ENCODE results near the gene SASH1.

The SASH1 gene

DNA sequence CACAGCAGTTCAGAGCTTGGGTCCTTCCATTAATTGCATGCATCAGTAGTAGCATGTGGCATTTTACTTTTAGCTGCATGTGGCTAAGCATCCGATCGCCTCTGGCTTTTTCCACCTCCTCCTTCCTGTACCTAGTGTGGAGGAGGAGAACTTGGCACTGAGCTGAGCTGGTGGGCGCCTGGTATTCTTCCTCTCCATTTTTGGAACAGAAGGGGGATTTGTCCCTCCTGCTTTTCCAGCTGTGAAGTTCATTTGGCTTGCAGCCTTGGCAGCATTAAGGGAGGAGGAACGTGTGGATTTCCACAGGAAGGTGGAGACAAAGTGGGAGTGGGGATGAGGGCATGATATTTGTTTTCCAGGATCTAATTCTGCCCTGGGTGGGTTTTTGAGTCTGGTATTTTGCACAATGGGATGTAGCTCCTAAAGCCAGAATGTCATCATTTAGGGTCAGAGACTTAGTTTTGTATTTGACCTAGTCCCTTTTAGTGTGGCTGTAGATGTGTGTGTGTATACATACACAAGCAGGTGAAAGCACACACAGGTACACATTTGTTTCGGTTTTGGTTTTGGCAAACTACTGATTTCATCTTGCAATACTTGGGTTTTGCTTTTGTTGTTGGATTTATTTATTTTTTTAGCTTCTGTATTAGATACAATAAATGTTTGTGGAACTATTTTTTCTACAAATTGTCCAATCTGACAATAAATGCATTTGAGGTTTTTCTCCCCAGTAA is 90.0 kb downstream of the SASH1 start:
- DNase-seq (ENCODE audit: low read depth in 3 of 3): no peak

GRCh38 chr6:148435386-148435785 is 92.7 kb downstream of the SASH1 start:
- DNase-seq (ENCODE audit: low read depth in 3 of 3): no peak

- no peak for DNase-seq (ENCODE audit: low read depth in 3 of 3)
These were observed 93.8 kb downstream of the SASH1 start for GRCh38 chr6:148436466-148436865.

DNA sequence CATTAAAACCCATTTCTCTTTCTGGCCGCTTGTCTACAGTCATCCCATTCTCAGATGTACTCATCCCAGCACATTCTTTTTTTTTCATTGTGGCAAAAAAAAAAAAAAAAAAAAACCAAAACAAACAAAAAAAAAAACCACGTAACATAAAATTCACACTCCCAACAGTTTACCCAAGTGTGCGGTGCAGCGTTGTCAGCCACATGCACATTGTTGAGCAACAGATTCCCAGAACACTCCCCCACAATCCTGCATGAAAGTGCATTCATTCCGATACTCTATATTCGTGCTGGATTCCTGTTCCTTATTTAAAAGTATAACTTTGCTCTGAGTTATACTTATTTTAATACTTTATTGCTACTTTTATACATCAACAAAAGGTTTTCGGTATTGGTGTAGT is 96.0 kb downstream of the SASH1 start:
- no peak for DNase-seq (ENCODE audit: low read depth in 3 of 3)

- no peak for DNase-seq (ENCODE audit: low read depth in 3 of 3)
These were observed 97.4 kb downstream of the SASH1 start for GRCh38 chr6:148440016-148440415.

DNA sequence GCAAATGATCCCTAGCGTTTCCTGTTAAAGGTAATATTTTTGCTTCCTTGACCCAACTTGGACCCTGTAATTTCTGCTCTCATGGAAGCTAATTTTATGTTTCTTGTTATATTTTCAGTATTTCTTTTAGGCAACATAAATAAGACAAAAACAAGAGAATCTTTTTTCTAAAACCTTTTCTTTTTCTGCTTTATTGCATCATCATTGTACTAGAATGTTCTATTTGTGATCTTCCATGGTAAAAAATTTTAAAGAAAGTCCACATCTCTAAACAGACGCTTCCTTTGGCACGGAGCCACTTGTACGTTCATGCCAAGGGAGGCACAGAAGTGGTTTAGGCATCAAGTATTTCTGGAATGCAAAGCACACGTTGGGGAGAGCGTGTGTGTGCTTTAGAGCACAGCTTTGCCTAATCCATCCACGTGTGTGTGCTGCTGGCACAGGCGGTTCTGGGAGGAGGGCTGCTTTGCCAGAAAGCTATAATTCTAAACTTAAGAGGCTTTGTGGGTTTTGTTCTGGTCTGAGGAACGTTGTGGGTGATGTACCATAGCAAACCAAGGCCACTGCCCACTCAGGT is 98.3 kb downstream of the SASH1 start:
- DNase-seq (ENCODE audit: low read depth in 3 of 3): no peak

- no peak for DNase-seq (ENCODE audit: low read depth in 3 of 3)
These were observed 98.8 kb downstream of the SASH1 start for GRCh38 chr6:148441454-148441911.

- no peak for DNase-seq (ENCODE audit: low read depth in 3 of 3)
These were observed 101.3 kb downstream of the SASH1 start for GRCh38 chr6:148443798-148444560.

DNA sequence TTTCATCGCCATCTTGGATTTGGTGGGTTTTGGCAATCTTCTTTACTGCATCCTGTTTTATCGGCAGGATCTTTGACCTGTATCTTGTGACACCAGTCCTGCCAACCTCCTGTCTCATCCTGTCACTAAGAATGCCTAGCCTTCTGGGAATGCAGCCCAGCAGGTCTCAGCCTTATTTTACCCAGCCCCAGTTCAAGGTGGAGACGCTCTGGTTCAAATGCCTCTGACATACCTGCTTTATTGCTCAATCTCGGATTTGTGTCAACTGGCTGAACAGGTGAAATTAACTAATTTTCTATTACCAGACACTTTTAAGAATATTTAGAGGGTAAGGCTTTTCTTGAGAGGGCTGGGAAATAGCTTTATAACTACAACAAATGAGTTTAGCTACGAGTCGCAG is 102.5 kb downstream of the SASH1 start:
- DNase-seq (ENCODE audit: low read depth in 3 of 3): no peak

DNA sequence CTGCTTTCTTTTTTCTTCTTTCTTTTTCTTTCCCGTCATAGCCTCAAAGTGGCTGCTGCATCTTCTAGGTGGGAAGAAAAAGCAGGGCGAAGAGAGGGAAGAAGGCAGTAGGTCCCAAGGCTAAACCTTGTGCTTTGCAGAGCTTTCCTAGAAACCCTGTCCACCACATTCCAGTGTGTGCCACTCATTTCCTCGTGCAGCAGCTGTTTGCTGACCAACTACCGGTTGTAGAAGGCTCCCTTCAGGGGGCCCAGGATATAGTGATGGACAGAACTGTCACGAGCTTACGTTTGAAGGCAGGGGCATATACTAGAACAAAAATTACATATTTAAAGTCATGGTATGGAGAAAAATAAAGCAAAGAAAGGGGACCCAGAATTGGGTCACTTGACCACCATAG is 103.0 kb downstream of the SASH1 start:
- no peak for DNase-seq (ENCODE audit: low read depth in 3 of 3)

DNA sequence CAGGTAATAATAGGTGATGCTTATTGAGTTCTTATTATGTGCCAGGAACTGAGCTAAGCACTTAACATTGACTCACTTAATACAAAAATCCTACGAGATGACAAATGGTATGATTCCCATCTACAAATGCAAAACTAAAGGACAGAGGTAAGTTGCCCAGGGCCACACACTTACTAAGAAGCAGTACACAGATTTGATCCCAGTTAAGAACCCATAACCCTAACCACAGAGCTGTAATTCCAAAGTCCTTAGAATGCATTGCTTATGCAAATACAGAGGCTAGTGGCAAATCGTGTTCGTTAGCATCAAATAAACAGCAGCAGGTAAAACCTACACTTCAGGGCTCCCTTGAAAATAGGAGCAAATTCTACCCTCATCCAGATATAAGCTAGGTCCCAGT is 104.0 kb downstream of the SASH1 start:
- no peak for DNase-seq (ENCODE audit: low read depth in 3 of 3)

GRCh38 chr6:148447521-148448230 is 105.0 kb downstream of the SASH1 start:
- no peak for DNase-seq (ENCODE audit: low read depth in 3 of 3)

DNA sequence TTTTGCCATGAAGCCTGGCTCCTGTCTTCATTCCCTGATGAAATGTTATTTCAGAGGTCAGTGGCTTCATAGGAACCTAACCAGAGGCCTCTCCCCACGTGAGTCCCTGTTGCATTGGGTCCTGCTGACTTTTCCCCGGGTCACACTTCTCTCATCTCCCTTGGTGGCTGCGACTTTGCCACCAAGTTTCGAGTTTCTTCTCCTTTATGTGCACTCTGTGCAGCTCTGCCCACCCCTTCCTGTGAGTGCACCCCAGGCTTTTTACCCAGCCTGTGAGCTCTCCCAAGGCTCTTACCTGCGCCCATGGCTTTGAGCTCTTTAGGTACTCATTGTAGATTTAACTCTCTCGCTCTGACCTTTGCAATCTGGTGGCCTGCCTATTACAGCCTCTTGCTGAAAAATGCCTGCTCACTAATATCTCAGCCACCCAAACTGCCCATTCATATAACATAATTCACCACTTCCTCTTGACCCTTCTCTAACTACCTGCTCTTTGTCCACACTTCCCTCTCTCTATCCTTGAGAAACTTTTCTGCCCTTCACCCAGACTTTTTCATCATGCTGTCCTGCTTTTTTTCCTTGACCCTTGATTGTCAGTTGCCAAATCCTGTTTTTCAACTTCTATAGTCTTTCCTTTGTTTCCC is 105.9 kb downstream of the SASH1 start:
- DNase-seq (ENCODE audit: low read depth in 3 of 3): no peak

DNA sequence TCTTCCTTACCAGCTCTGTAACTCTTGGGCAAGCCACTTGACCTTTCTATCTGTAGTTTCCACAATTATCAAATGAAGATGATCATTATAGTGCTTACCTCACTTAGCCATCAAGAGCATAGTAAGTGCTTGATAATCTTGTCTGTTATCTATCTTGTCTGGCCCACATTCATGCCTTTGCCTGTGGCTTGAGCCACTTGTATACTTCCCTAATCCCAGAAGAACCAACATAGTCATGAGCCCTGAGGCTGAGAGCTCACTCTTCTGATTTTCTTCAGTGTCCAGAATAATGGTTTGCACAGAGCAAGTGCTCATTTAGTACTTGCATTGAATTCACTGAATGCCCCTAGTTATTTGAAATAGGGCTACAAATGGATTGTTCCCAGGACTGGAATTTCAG is 108.2 kb downstream of the SASH1 start:
- no peak for DNase-seq (ENCODE audit: low read depth in 3 of 3)

DNA sequence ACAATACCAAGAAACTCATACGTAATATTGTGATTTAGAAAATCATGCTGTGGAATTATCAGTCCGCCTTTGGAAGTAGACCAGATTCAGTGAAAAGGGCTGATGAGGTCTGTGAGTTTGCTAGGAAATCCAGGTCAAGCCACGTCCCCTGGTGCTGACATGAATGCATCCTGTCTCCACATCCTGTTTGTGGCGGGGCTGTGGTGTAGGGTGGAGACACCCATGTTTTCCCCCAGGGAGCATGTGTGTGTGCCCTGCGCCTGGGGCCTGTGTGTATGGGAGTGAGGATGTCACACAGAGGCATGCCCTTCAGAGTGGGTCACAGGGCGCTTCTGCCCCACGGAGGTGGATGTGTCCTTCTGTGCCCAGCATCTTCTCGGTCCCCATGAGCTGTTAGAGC is 109.1 kb downstream of the SASH1 start:
- no peak for DNase-seq (ENCODE audit: low read depth in 3 of 3)

- no peak for DNase-seq (ENCODE audit: low read depth in 3 of 3)
These were observed 110.2 kb downstream of the SASH1 start for GRCh38 chr6:148452876-148453275.

DNA sequence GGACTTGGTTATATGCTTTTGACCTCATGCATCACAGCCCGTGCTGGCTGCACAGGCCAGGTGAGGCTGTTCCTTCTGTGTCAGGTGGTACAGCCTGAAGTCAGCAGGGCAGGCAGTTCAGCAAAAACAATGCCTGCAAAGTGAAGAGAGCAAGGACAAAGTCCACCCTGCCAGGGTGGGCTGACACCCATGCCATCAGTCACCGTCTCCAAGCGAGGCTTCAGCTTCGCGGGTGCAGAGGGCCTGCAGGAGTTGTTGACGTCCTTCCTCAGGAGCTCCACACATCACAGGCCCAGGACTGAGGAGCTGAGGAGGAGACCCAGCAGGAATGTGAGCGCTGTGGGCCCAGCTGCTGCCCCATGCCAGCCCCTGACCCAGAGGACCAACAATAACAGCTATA is 111.3 kb downstream of the SASH1 start:
- DNase-seq (ENCODE audit: low read depth in 3 of 3): no peak

DNA sequence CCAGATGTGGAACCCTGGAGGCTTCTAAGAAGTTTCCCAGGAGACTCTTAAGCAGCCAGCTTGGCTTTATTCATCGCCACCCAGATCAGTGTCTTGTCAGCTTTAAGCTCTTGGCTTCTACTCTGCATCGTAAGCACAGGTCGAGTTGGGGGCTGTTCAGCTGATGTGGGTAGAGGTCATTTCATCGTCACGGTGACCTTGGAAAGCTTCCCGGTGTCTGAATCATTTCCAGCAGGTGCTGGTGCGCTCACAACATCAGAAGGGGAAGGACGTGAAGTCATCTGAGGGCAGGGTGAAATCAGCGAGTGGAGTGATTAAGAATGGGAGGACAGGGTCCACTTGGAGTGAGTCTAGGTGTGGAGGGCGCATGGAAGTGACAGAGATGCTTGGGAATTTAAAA is 112.6 kb downstream of the SASH1 start:
- no peak for DNase-seq (ENCODE audit: low read depth in 3 of 3)

DNA sequence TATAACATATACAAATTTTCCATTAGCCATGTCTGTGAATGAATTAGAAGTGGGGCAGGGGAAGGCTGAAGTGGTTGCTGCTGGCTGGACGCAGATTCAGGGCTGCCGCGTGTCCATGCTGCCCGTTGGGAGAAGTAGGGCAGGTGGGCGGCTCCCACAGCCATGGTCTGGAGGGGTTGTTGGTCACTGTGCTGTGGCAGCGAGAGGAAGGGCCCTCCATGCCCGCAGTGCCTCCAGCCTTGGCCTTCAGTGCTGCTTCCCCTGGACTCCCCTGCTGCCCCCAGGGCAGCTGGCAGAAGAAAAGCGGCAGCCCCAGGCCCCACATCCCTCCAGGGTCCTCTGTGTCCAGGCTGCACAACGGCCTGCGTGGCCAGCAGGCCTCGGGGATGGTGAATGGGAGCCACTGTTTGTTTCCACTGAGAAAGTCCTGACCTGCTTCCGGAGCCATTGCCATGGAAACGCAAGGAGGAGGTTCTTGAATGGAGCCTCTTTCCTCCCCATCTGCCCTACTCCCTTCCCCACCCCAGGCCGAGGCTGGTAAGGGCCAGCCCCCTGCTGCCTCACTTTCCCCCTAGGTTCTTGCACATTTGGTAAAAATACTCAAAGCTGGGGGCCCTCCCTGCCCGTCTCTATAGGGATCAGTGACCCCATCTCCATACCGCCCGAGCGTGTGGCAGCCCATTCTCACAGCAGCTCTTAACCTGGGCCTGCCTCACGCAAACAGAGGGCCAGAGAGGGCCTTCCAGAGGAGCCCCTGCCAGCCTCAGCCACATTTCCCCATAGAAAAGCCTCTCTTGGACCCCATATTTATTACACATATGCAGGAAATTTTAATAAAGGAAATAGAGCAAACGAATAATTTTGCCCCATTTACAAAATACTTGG is 113.3 kb downstream of the SASH1 start:
- no peak for DNase-seq (ENCODE audit: low read depth in 3 of 3)

- no peak for DNase-seq (ENCODE audit: low read depth in 3 of 3)
These were observed 114.7 kb downstream of the SASH1 start for GRCh38 chr6:148457137-148457842.
